ENCODE measurements around the gene ANKRD55.
A peak's percentile ranks its signal among the peaks of the same experiment; 100 is the strongest.
"Not testable (repeated sequence)": the region's sequence is repeated elsewhere in the genome, so short reads cannot be mapped to it uniquely, and the experiment has no call there.

ANKRD55 gene

GRCh38 chr5:56147106-56147505 lies 86.0 kb downstream of the ANKRD55 start:
- DNase-seq (ENCODE audit: low read depth in 1 of 2, low spot score in 1 of 2): no peak

GRCh38 chr5:56146674-56147073 lies 86.5 kb downstream of the ANKRD55 start:
- DNase-seq (ENCODE audit: low read depth in 1 of 2, low spot score in 1 of 2): no peak

DNA sequence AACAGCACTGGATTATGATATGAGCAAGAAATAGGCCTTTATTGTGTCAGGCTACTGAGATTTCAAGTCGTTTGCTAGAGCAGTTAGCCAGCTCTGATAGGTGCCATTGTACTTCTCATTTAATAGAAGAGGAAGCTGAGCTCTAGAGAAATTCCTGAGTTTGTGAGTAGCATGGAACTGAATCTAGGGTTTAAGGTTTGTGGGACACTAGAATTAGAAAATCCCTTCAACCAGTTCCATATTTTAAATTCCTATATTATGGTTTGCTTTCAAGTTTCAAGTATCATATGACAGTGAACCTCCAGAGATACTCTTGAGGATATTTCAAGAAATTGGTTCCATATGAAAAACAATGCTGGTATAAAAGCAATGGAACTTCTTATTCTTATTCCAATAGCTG lies 87.6 kb downstream of the ANKRD55 start:
- no peak for DNase-seq (ENCODE audit: low read depth in 1 of 2, low spot score in 1 of 2)

GRCh38 chr5:56145106-56145505 lies 88.0 kb downstream of the ANKRD55 start:
- no peak for DNase-seq (ENCODE audit: low read depth in 1 of 2, low spot score in 1 of 2)

GRCh38 chr5:56144211-56144610 lies 88.9 kb downstream of the ANKRD55 start:
- no peak for DNase-seq (ENCODE audit: low read depth in 1 of 2, low spot score in 1 of 2)

GRCh38 chr5:56143373-56143714 lies 89.8 kb downstream of the ANKRD55 start:
- no peak for DNase-seq (ENCODE audit: low read depth in 1 of 2, low spot score in 1 of 2)

GRCh38 chr5:56142614-56143372 lies 90.3 kb downstream of the ANKRD55 start:
- DNase-seq (ENCODE audit: low read depth in 1 of 2, low spot score in 1 of 2): peak in 1 of 2 donors; percentile 12

DNA sequence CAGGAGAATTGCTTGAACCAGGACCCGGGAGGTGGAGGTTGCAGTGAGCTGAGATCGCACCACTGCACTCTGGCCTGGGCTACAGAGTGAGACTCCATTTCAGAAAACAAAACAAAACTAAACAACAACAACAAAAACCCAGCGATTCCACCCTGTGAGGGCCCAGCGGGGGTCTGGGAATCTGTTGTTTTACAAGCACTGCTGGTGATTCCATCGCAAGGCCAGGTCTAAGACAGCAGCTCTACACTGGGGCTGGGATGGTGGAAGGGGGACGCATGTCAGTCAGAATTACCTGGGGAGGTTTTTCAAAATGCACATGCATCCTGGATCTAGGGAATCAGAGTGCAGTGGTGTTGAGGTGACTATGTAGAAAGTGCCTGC lies 90.9 kb downstream of the ANKRD55 start:
- DNase-seq (ENCODE audit: low read depth in 1 of 2, low spot score in 1 of 2): no peak

DNA sequence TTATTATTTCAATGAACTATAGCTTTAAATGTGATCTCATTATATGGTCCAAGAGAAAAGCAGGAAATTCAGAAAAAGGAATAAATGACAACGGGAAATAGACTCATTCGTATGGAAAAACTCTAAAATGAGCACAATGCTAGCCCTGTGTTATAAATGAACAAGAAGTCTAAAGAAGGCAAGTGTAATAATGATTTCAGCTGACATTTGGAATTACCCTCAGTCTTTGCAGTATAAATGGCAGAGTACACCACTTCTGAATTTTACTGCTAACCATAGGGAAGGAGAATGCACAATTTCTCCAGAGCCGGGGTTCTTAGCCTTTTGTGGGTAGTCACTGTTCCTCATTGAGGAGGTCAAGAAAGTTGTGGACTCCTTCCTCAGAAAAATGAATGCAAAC lies 93.1 kb downstream of the ANKRD55 start:
- no peak for DNase-seq (ENCODE audit: low read depth in 1 of 2, low spot score in 1 of 2)

DNA sequence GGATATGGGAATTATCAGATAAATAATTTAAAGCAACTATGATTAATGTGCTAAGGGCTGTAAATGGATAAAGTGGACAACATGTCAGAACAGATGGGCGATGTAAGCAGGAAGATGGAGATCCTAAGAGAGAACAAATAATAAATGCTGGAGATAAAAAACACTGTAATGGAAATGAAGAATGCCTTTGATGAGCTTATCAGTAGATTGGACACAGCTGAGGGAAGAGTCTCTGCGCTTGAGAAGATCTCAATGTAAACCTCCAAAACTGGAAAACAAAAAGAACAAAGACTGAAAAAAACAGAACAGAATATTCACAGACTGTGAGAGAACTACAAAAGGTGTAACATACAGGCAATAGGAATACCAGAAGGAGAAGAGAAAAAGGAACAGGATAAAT lies 102.5 kb downstream of the ANKRD55 start:
- no peak for DNase-seq (ENCODE audit: low read depth in 1 of 2, low spot score in 1 of 2)

DNA sequence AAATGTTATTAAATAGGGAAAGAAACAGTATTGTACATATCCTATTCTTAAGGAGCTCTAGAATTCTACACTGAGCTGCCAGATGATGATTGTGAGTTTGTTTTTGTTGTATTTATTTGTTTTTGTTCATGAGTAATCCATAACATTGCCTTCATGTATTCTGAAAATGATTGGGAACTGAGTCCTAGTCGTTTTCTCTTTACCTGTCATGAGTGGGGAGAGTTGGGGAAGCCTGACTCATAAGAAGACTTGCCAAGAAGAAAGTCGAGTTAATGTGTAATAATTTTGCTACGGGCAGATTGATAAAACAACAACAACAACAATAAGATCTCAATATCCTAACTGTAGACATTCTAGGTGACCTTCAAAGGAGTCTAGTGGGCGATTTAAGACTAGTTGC lies 103.8 kb downstream of the ANKRD55 start:
- DNase-seq (ENCODE audit: low read depth in 1 of 2, low spot score in 1 of 2): no peak

DNA sequence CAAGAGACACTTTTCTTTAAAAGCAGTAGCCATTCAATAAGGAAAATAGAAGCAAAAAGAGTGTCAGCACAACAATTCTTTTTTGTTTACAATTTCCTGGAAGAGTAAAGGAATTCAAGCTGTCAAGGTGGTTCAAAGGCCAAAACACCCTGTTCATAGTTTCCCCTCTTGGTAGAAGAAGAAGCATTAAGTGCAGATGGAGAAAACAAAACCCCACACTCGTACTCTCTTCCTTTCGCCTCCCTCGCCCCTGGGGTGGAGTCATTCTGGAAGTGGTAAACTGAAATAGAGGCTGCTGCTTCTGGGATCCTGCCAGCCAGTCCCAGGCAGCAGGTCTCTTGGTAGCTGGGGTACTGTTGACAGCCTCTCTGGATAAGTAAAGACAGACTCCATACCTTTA lies 105.0 kb downstream of the ANKRD55 start:
- DNase-seq (ENCODE audit: low read depth in 1 of 2, low spot score in 1 of 2): no peak

DNA sequence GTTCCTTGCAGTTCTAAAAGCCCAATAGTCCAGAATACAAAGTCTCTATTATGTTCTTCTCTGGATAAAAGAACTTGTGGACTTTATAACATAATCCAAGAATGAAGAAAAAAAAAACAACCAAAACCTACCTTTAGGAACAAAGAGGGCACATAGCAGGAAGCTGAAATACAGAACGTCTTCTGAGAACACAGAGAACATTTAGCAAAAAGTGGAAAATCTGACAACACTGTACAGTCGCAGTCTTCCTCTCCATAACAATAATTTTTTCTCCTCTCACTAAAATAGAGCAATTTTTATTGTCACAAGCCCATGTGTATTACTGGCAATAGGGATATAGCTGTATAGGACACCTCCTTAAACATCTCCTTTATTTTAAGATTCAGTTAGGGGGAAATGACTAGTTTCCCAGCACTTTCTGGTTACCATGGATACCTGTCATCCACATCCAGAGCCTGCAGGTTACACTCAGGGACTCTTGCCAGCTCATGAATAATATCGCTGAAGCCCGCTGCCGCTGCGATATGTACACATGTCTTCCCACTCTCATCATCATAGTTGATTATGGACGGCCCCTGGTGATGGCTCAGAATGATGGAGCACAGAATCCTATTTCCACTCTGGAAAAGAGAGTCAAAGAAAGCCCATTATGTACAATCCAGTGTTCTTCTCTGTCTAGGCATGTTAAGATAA lies 106.5 kb downstream of the ANKRD55 start:
- no peak for DNase-seq (ENCODE audit: low read depth in 1 of 2, low spot score in 1 of 2)

GRCh38 chr5:56123531-56124243 lies 109.4 kb downstream of the ANKRD55 start:
- DNase-seq (ENCODE audit: low read depth in 1 of 2, low spot score in 1 of 2): no peak

DNA sequence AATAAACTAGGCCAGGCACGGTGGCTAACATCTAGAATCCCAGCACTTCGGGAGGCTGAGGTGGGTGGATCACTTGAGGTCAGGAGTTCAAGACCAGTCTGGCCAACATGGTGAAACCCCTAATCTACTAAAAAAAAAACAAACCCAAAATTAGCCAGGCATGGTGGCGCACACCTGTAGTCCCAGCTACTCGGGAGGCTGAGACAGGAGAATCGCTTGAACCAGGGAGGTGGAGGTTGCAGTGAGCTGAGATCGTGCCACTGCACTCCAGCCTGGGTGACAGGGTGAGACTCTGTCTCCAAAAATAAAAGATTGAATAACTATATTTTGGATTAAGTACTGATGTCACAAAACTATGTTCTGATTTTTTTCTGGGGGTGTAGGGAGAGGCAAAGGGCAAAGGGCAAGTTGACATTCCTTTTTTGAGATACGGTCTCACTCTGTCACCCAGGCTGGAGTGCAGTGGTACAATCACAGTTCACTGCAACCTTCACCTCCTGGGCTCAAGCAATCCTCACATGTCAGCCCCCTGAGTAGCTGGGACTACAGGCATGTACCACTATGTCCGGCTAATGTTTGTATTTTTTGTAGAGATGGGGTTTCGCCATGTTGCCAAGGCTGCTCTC lies 110.7 kb downstream of the ANKRD55 start:
- DNase-seq (ENCODE audit: low read depth in 1 of 2, low spot score in 1 of 2): not testable (repeated sequence)

GRCh38 chr5:56119050-56119449 lies 114.1 kb downstream of the ANKRD55 start:
- no peak for DNase-seq (ENCODE audit: low read depth in 1 of 2, low spot score in 1 of 2)

- DNase-seq (ENCODE audit: low read depth in 1 of 2, low spot score in 1 of 2): no peak
Observed at GRCh38 chr5:56116599-56117141, 116.5 kb downstream of the ANKRD55 start.

- DNase-seq (ENCODE audit: low read depth in 1 of 2, low spot score in 1 of 2): no peak
Observed at GRCh38 chr5:56115589-56115988, 117.5 kb downstream of the ANKRD55 start.

DNA sequence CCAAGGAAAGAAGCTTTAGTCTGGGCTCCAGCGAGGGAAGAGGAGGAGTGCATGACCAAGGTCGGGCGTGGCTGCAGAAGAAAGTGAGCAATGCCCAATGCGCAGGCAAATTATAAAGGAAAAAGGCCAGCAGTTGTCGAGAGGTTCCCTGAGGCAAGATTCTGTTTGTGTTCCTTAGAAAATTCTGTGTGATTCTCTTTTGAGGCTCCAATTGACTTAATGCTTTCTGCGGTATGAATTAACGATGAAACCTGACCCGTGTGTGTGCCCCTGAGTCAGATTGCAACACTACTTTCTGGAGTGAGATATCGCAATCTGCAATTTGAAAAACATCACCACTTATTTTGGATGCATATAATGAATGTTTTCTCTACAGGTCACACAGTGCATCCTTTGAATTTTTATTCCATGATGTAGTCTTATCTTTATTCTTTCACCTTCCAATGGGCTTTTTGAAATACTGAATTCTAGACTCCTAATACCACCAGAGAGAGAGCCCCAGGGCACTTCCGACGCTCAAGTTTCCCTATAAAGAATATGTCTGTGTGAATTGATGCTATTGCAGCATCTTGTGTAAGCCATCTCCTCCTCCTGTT lies 120.5 kb downstream of the ANKRD55 start:
- no peak for DNase-seq (ENCODE audit: low read depth in 1 of 2, low spot score in 1 of 2)

DNA sequence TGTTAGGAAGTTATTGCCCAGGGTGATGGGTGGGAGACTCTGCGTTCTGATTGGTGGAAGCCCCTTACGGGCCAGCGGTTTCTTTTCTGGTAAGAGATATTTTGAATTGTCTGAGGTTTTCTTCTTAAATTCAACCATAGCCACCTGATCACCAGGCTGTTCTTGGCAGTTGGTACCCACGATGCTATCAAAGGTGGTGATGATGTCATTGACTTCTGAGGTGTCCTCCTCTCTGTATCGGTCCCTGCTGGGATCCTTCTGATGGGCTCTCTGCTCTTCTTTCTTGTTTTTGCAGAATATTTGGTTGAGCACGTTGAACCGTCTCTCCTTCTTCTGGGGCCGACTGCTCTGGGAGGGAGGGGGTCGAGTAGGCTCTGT lies 121.7 kb downstream of the ANKRD55 start:
- DNase-seq (ENCODE audit: low read depth in 1 of 2, low spot score in 1 of 2): no peak

Data from activated CD4-positive, alpha-beta T cell treated with anti-CD3 and anti-CD28 coated beads, Interleukin-2, amount 50 U/mL, for 24 hours (primary cell).